ENCODE data around the gene UBXN10.

- TF ChIP-seq POLR2A (IDR thresholded peaks at IDR 0.05) (no peak), CTCF (IDR thresholded peaks at IDR 0.05) (no peak)
Observed at GRCh38 chr1:20199840-20200239, 13.9 kb downstream of the UBXN10 start.

All from breast epithelium (tissue), 3 donors.